Stimulated activated CD8-positive, alpha-beta memory T cell treated with anti-CD3 and anti-CD28 coated beads, Interleukin-4, amount 100 ng/mL, for 1 hour (primary cell): Measurements from ENCODE around the gene ZXDC.

Experiments
- DNase-seq, 2 donors: peaks; one replicate each; pipeline ENCODE4 v3.0.0-alpha.2; 2020; ENCODE audit warnings: low read depth in 2 of 2, low spot score in 1 of 2

The ZXDC gene

GRCh38 chr3:126511291-126511690, 35.6 kb upstream of the ZXDC start:
- no peak for DNase-seq

GRCh38 chr3:126510308-126510910, 34.7 kb upstream of the ZXDC start:
- no peak for DNase-seq

- DNase-seq: no peak
Measured at GRCh38 chr3:126509597-126510307, 34.1 kb upstream of the ZXDC start.

GRCh38 chr3:126508564-126508964, 32.9 kb upstream of the ZXDC start:
- DNase-seq: no peak

- DNase-seq: no peak
Measured at GRCh38 chr3:126507886-126508285, 32.2 kb upstream of the ZXDC start.

GRCh38 chr3:126503701-126504100, 28.0 kb upstream of the ZXDC start:
- no peak for DNase-seq

- no peak for DNase-seq
Measured at GRCh38 chr3:126502656-126503055, 27.0 kb upstream of the ZXDC start.

- no peak for DNase-seq
Measured at GRCh38 chr3:126501736-126502135, 26.0 kb upstream of the ZXDC start.

- DNase-seq: no peak
Measured at GRCh38 chr3:126501054-126501453, 25.4 kb upstream of the ZXDC start.

- DNase-seq: no peak
Measured at GRCh38 chr3:126500016-126500415, 24.3 kb upstream of the ZXDC start.

GRCh38 chr3:126499401-126499800, 23.7 kb upstream of the ZXDC start:
- DNase-seq: no peak

- no peak for DNase-seq
Measured at GRCh38 chr3:126498929-126499328, 23.2 kb upstream of the ZXDC start.

GRCh38 chr3:126498461-126498860, 22.8 kb upstream of the ZXDC start:
- no peak for DNase-seq

- DNase-seq: no peak
Measured at GRCh38 chr3:126497956-126498355, 22.3 kb upstream of the ZXDC start.

GRCh38 chr3:126496894-126497850, 21.5 kb upstream of the ZXDC start:
- DNase-seq: no peak

GRCh38 chr3:126495786-126496185, 20.1 kb upstream of the ZXDC start:
- no peak for DNase-seq

- no peak for DNase-seq
Measured at GRCh38 chr3:126494970-126495230, 19.2 kb upstream of the ZXDC start.

- DNase-seq: no peak
Measured at GRCh38 chr3:126494204-126494969, 18.7 kb upstream of the ZXDC start.

- no peak for DNase-seq
Measured at GRCh38 chr3:126493739-126494138, 18.0 kb upstream of the ZXDC start.

GRCh38 chr3:126493051-126493450, 17.4 kb upstream of the ZXDC start:
- DNase-seq: no peak

GRCh38 chr3:126491221-126492013, 15.7 kb upstream of the ZXDC start:
- DNase-seq: no peak
